Mucosa of descending colon (tissue), 3 donors: Measurements from ENCODE around the gene TFDP1. TPM values are rescaled to one million over a fixed set of nuclear protein-coding genes. Genes with fewer than 3 reads are reported as not detected.
A peak's percentile ranks its signal among the peaks of the same experiment; 100 is the strongest.

ENCODE experiments used
- ATAC-seq: fragments of 200-7000 bp; cut with Tn5 transposase; one replicate; pipeline ENCODE4 v1.9.1; 2020; ENCODE audit warnings: mild to moderate bottlenecking, moderate library complexity
- DNase-seq, 3 donors: peaks; one replicate each; pipeline ENCODE4 v3.0.0-alpha.2; 2020
- H3K36me3 ChIP-seq: fragments of 200-600 bp; one replicate; pipeline ENCODE4 v1.8.0; 2021; ENCODE audit warnings: low read depth, mild to moderate bottlenecking
- H3K4me1 ChIP-seq: fragments of 200-600 bp; one replicate; pipeline ENCODE4 v1.8.0; 2021; ENCODE audit warnings: low read depth, mild to moderate bottlenecking
- H3K4me3 ChIP-seq: fragments of 200-600 bp; one replicate; pipeline ENCODE4 v1.8.0; 2021; ENCODE audit warnings: mild to moderate bottlenecking
- H3K9me3 ChIP-seq: fragments of 200-600 bp; one replicate; pipeline ENCODE4 v1.8.0; 2021; ENCODE audit warnings: mild to moderate bottlenecking
- intact Hi-C, 2 donors: fragments of 100-400 bp; cut with DNase I in 1 of 2; cut with micrococcal nuclease in 1 of 2; formaldehyde crosslinking; loops; one replicate each; pipeline versions ENCODE4 v1.11.0 to v1.11.1; 2022; cut with DNase I, micrococcal nuclease
- total RNA-seq, 3 donors: library from RNA; stranded (reverse); fragmentation: NEBNext Ultra II Directional in 2 of 3; extraction: Animal tissue kit (Norgen Biotek cat#: 25700) in 2 of 3; gene quantifications; one replicate each; pipeline versions ENCODE4 v1.2.1 to v1.2.4, GENCODE V29; 2021 to 2023
- TF ChIP-seq, protein P1 (sequence below): fragments of 200-600 bp; IDR thresholded peaks from one replicate; pipeline ENCODE4 v1.8.0; 2022; ENCODE audit warnings: antibody characterized with exemption, mild to moderate bottlenecking
- donor health status: DM: no; HTN: no; CAD: no; lungs with moderate emphysema.
- donor health status: DM: no; HTN: no; CAD: no.
- donor health status: DM: no; HTN: yes; CAD: no.

TFDP1 gene
- total RNA-seq, 3 donors from 2014 or later, result 52.7 to 66.4 (median 54.3) TPM

GRCh38 chr13:113557013-113557412 is 27.5 kb upstream of the TFDP1 start:
- intact Hi-C loops, result no loop called here
- peak; percentile 16 for ATAC-seq
- no peak overlapping the region for H3K4me3 ChIP-seq
- H3K36me3 ChIP-seq, result no peaks in the 10 kb centered on the region
- no peaks in the 10 kb centered on the region for H3K4me1 ChIP-seq
- H3K9me3 ChIP-seq, result no peaks in the 10 kb centered on the region
- TF ChIP-seq, protein P1, sequence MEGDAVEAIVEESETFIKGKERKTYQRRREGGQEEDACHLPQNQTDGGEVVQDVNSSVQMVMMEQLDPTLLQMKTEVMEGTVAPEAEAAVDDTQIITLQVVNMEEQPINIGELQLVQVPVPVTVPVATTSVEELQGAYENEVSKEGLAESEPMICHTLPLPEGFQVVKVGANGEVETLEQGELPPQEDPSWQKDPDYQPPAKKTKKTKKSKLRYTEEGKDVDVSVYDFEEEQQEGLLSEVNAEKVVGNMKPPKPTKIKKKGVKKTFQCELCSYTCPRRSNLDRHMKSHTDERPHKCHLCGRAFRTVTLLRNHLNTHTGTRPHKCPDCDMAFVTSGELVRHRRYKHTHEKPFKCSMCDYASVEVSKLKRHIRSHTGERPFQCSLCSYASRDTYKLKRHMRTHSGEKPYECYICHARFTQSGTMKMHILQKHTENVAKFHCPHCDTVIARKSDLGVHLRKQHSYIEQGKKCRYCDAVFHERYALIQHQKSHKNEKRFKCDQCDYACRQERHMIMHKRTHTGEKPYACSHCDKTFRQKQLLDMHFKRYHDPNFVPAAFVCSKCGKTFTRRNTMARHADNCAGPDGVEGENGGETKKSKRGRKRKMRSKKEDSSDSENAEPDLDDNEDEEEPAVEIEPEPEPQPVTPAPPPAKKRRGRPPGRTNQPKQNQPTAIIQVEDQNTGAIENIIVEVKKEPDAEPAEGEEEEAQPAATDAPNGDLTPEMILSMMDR, result no peak
- no peak for DNase-seq

GRCh38 chr13:113558461-113558860 is 26.1 kb upstream of the TFDP1 start:
- no peaks in the 10 kb centered on the region for H3K4me1 ChIP-seq
- no peaks in the 10 kb centered on the region for H3K9me3 ChIP-seq
- DNase-seq (no peak), ATAC-seq (no peak)
- no peaks in the 10 kb centered on the region for H3K36me3 ChIP-seq
- H3K4me3 ChIP-seq, result no peak overlapping the region
- TF ChIP-seq, protein P1, result no peak
- intact Hi-C loops, result no loop called here

- no peak for DNase-seq
- no peaks in the 10 kb centered on the region for H3K9me3 ChIP-seq
- no peak for ATAC-seq
- H3K36me3 ChIP-seq, result no peaks in the 10 kb centered on the region
- TF ChIP-seq, protein P1, result no peak
- no peaks in the 10 kb centered on the region for H3K4me1 ChIP-seq
- intact Hi-C loops, result no loop called here
- no peak overlapping the region for H3K4me3 ChIP-seq
Observed at GRCh38 chr13:113559061-113559460, 25.5 kb upstream of the TFDP1 start.

GRCh38 chr13:113559901-113560644 is 24.5 kb upstream of the TFDP1 start:
- Histone ChIP-seq H3K4me3 (no peak overlapping the region), H3K4me1 (no peaks in the 10 kb centered on the region), H3K9me3 (no peaks in the 10 kb centered on the region), H3K36me3 (no peaks in the 10 kb centered on the region)
- intact Hi-C loops, result no loop called here
- ATAC-seq (no peak), DNase-seq (no peak)
- TF ChIP-seq, protein P1, result no peak

- TF ChIP-seq, protein P1, result no peak
- ATAC-seq, result no peak
- DNase-seq, result no peak
- Histone ChIP-seq H3K4me1 (no peaks in the 10 kb centered on the region), H3K9me3 (no peaks in the 10 kb centered on the region), H3K36me3 (no peaks in the 10 kb centered on the region), H3K4me3 (no peak overlapping the region)
- intact Hi-C loops, result no loop called here
Observed at GRCh38 chr13:113560645-113561416, 23.7 kb upstream of the TFDP1 start.
